SKM-1 (cell line): ENCODE measurements around the gene PFN2.
"Not testable (repeated sequence)": the region's sequence is repeated elsewhere in the genome, so short reads cannot be mapped to it uniquely, and the experiment has no call there.

Experiments used
- DNase-seq: peaks from one replicate; lab custom pipeline; 2025; ENCODE audit not compliant: unreplicated experiment; lab: John Stamatoyannopoulos, UW

PFN2 gene

GRCh38 chr3:149969110-149969939 is 1.4 kb downstream of the PFN2 start:
- no peak for DNase-seq

GRCh38 chr3:149968216-149968615 is 2.5 kb downstream of the PFN2 start:
- DNase-seq: no peak

GRCh38 chr3:149967086-149967685 is 3.5 kb downstream of the PFN2 start:
- DNase-seq: no peak

DNA sequence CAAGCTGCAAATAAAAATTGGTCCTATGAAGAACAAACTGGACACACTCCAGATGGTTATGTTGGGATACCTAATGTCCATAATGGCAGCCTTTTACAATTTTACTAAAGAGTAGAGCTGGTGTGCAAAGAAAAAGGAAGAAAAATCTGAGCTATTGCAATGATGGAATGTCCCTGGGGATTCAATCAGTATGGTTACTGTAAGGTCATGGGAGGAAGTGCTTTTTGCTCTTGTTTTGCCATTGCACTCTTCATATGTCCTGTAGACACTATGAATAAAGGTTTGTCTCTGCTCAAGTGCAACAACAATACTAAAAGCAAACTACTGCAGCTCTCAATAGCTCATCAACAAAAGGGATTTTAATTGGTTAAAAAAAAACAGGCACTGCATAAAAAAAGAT is 5.4 kb downstream of the PFN2 start:
- DNase-seq: no peak

GRCh38 chr3:149964291-149964690 is 6.4 kb downstream of the PFN2 start:
- DNase-seq: no peak

DNA sequence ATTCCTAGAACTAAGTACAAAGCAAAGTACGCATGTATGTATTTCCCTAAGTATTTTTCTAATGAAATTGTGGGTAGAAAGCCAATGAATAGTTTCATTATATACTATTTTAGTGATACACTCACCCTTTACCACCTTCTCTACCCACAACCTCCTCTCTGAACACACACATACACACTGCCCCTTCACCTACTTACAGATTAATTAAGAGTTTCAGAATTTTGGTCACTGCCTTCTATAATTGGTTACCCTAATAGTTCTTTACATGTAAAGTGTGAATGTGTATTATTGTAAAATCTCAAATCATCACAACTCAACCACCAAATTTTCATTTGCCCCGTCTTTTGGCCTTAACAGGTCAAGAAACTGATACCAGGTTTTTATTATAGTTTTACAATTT is 7.2 kb downstream of the PFN2 start:
- no peak for DNase-seq

- DNase-seq: no peak
Observed at GRCh38 chr3:149959443-149959842, 11.3 kb downstream of the PFN2 start.

DNA sequence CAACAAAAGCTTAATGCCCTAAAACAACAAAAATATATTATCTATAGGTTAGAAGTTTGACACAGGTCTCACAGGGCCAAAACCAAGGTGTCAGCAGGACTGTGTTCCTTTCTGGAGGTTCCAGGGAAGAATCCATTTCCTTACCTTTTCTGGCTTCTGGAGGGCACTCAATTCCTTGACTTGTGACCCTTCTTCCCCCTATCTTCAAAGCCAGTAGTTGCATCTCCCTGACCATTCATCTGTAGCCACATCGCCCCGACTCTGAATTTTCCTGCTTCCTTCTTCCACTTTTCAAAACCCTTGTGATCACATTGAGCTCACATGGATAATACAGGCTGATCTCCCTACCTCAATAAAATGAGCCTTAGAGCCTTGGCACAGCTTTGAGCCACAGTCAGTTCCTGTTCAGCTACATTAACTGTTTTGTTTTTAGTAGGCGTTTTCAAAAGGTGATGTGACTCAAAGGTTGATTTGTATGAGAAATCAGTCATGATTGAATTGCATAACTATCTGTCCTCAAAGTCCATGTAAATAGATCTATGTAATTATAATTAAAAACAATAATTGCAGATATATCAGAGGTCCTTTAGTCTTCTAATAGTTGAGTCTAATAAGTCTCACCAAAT is 12.4 kb downstream of the PFN2 start:
- no peak for DNase-seq

GRCh38 chr3:149957361-149958125 is 13.2 kb downstream of the PFN2 start:
- DNase-seq: no peak

DNA sequence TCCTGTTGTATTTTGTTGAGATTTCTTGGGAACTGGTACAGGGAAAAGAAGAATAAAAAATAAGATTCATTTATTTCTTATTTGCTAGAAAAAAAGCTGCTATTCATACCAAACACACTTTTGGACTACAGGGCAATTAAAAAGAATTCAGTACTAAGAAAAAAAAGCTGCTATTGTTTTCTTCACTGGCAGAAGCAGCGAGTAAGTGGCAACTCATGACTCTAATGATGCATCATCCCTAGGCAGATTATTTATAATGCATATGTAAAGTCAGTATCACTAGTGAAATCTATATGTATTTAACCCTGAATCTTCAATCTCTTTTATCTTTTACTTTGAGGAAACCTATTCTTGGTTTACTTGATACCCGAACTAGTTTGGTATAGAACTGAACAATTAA is 15.2 kb downstream of the PFN2 start:
- DNase-seq: no peak

DNA sequence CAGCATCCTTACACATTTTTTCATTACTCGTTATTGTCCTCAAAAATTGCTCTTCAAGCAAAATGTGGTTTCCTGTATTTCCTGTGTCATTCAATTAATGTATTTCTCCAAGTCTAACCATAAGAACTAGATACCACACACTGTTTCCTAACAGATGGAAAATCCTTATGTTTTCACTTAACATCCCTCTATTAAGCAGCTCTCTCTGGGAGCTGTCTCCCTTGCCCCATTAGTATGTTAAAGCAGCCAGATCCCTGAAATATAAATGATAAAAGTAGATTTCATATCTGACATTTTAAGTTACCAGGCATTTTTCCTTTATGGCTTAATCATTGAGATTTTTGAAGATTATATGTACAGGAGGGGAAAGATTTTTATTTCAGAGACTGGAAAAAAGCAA is 15.9 kb downstream of the PFN2 start:
- DNase-seq: no peak

GRCh38 chr3:149949181-149949580 is 21.5 kb downstream of the PFN2 start:
- no peak for DNase-seq

DNA sequence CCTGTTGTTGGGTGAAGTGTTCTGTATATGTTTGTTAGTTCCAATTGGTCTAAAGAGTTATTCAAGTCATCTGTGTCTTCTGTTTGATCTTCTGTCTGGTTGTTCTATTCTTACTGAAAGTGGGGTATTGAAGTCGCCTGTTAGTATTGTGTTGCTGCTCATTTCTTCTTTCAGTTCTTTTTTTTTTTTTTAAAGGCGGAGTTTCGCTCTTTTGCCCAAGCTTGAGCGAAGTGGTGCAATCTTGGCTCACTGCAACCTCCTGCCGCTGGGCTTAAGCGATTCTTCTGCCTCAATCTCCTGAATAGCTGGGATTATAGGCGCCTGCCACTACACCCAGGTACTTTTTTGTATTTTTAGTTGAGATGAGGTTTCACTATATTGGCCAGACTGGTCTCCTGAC is 23.5 kb downstream of the PFN2 start:
- no peak for DNase-seq

DNA sequence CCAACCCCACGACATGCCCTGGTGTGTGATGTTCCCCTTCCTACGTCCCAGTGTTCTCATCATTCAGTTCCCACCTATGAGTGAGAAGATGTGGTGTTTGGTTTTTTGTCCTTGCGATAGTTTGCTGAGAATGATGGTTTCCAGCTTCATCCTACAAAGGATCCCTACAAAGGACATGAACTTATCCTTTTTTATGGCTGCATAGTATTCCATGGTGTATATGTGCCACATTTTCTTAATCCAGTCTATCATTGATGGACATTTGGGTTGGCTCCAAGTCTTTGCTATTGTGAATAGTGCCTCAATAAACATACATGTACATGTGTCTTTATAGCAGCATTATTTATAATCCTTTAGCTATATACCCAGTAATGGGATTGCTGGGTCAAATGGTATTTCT is 26.7 kb downstream of the PFN2 start:
- not testable (repeated sequence) for DNase-seq

GRCh38 chr3:149942409-149942808 is 28.3 kb downstream of the PFN2 start:
- no peak for DNase-seq

- no peak for DNase-seq
Observed at GRCh38 chr3:149941946-149942345, 28.7 kb downstream of the PFN2 start.

GRCh38 chr3:149941186-149941585 is 29.5 kb downstream of the PFN2 start:
- no peak for DNase-seq

- not testable (repeated sequence) for DNase-seq
Observed at GRCh38 chr3:149938392-149939055, 32.2 kb downstream of the PFN2 start.

GRCh38 chr3:149936812-149937230 is 33.9 kb downstream of the PFN2 start:
- DNase-seq: peak; percentile 20

DNA sequence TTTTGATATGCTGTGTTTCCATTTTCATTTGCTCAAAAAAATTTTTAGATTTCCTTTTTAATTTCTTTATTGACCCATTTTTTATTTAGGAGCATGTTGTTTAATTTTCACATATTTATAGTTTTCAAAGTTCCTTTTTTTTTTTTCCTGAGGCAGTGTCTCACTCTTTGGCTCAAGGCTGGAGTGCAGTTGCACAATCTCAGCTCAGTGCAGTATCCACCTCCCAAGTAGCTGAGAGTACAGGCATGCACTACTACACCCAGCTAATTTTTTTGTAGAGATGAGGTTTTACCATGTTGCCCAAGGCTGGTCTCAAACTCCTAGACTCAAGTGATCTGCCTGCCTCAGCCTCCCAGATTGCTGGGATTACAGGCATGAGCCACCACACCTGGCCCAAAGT is 36.2 kb downstream of the PFN2 start:
- no peak for DNase-seq

DNA sequence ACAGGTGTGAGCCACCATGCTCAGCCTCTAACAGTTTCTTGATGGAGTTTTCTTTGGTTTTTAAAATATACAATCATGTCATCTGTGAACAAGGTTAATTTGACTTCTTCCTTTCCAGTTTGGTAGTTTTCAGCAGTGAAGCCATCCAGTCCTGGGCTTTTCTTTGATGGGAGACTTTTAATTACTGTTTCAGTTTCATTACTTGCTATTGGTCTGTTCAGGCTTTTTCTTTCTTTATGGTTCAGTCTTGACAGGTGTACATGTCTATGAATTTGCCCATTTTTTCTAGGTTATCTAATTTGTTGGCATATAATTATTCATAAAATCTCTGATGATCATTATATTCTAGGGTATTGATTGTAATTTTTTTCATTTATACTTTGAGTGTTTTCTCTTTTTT is 36.8 kb downstream of the PFN2 start:
- no peak for DNase-seq
